AG04449 (cell line): Measurements from ENCODE around the gene HOXC9.
A peak's percentile ranks its signal among the peaks of the same experiment; 100 is the strongest.

Experiments
- CTCF ChIA-PET: fragments of 350-600 bp; formaldehyde crosslinking; extraction: SDS; loops from one replicate; lab custom pipeline; 2021; ENCODE audit warnings: antibody characterized with exemption; lab: Yijun Ruan, JAX
- POLR2A ChIA-PET: fragments of 400-600, 350-600 bp; formaldehyde crosslinking; extraction: SDS; loops from one replicate; lab custom pipeline; 2020; ENCODE audit warnings: antibody characterized with exemption, inconsistent platforms; lab: Yijun Ruan, JAX
- DNase-seq: peaks from one replicate; pipeline ENCODE4 v3.0.0-alpha.2; 2010; ENCODE audit warnings: low read depth, low spot score
- H3K4me3 ChIP-seq: 2 replicates; pipeline ENCODE4 v1.5.1; 2011; ENCODE audit warnings: low read depth, mild to moderate bottlenecking, control low read depth, low read length
- CTCF ChIP-seq: IDR thresholded peaks from one replicate; pipeline ENCODE4 v1.5.1; 2011; ENCODE audit warnings: mild to moderate bottlenecking, moderate library complexity, low read length, control low read depth, inconsistent platforms; ENCODE audit not compliant: insufficient read depth; ENCODE audit errors: missing control alignments

HOXC9 gene

DNA sequence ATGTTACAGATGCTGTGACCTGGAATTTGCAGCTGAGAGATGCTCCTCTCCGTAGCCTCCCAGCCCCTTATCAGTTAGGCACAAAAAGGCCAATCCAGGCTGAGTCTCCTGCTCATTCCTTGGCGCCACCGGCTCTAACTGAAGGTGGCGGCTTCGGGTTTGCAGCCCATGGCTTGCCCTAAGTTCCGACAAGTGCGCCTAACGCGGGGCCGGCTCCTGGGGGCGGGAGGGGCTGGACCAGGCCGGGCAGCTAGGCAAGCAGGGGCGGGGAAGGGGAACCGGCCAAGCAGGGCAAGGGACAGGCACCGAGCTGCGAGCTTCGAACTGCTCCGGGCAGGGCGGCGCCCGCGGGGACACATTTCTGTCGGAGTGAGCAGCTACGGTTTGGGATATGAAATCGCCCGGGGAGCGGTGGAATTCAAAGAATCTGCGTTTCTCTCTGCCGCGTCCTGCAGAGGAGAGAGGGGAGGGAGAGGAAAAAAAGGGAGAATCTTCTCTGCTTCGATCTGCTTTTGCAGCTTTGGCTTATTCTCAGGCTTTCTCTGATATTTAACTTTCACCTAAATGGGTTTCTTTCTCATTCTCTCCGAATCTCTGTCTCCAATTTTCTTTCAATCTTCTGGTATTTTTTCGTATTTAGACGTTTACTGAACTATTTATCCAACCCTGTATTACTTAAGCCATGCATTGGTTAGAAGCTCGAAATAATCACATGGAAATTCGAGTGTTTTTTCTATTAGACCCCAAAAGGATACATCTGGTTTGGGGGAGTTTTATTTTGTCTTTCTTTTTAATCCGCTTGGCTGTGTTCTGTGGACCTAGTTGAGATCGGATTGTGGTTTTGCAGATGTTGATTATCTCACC, 46.9 kb upstream of the HOXC9 start:
- no peak overlapping the region for H3K4me3 ChIP-seq
- ChIA-PET POLR2A (no interaction called here), CTCF (interaction anchor here (1.1 to 1.8 kb wide), 3 partner anchors 9 to 207 kb away, joined by 3 to 6 read pairs (median 3); no protein-coding TSS in a partner anchor)
- DNase-seq = no peak
- TF ChIP-seq CTCF = no peak

DNA sequence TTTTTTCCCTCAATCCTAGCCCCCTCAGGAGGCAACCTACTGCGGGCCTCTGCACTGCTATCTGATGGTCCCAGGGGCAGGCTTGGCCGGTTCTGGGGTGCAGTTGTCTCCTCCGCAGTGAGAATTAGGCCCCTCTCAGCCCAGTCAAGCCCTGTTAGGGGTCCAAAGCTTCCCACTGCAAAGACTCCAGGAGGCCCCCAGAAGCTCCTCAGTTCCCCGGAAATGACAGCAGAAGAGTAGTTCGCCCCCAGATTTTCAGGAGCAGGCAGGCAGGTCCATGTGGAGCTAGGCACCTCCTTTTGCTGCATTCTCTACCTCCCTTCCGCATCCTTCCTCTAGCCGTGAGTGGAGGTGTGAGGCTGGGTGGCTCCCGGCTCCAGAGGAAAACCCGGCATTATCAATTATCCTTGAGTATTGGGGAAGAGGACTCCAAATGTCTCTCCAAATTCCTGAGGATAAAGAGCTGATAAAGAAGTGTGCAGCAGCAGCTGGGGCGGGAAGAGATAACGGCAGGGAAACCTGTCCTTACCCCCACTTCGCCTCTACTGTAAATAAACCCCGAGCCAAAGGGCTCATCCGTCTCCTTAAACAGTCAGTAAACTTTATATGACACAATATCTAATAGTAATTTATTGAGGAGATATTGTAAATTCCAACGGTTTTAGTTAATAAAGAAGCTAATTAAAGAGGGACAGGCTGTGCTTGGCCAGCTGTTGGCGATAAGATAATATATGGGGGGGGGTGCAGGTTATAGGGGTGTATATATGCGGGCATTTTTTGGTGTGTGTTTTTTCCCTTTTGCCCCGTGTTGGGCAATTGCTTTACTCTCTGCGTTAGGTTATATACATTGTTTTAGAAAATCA, 45.9 kb upstream of the HOXC9 start:
- DNase-seq = no peak
- POLR2A ChIA-PET = no interaction called here
- no peak overlapping the region for H3K4me3 ChIP-seq
- CTCF ChIA-PET = interaction anchor here (0.8 to 1.8 kb wide), 4 partner anchors 8 to 208 kb away, joined by 3 to 6 read pairs (median 3); no protein-coding TSS in a partner anchor
- no peak for TF ChIP-seq CTCF

GRCh38 chr12:53954694-53955035, 45.3 kb upstream of the HOXC9 start, which contains the start of gene HOXC12:
Gene HOXC12, plus strand, starts transcription at chr12:53954903. Its CDS starts 27 bp downstream, at chr12:53954930.
- no peak for TF ChIP-seq CTCF
- POLR2A ChIA-PET = no interaction called here
- H3K4me3 ChIP-seq = peak within 1 kb of the TSS; percentile 18
- no peak for DNase-seq
- CTCF ChIA-PET = interaction anchor here (0.8 kb wide), 1 partner anchor 12 kb away, joined by 3 read pairs; no protein-coding TSS in a partner anchor

DNA sequence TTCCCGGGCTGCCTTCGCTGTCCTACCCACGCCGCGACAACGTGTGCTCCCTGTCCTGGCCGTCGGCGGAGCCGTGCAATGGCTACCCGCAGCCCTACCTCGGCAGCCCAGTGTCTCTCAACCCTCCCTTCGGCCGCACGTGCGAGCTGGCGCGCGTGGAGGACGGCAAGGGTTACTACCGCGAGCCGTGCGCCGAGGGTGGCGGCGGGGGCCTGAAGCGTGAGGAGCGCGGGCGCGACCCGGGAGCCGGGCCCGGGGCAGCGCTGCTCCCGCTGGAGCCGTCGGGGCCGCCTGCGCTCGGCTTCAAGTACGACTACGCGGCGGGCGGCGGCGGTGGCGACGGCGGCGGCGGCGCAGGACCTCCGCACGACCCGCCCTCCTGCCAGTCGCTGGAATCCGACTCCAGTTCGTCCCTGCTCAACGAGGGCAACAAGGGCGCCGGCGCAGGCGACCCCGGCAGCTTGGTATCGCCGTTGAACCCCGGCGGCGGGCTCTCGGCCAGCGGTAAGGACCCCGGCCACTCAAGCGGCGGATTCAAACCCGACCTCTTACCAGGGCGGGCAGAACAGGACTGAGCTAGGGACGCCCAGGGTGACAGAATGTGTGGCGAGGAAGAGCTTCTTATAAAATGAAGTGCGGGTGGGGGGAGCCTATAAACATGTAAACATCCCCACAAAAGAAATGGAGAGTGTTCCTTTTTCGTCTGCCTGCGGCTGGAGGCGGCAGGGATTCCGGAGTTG, 44.8 kb upstream of the HOXC9 start:
- POLR2A ChIA-PET = no interaction called here
- no peak for TF ChIP-seq CTCF
- peak overlapping the region; percentile 18 for H3K4me3 ChIP-seq
- no peak for DNase-seq
- CTCF ChIA-PET = no interaction called here

GRCh38 chr12:53955776-53956250, 44.1 kb upstream of the HOXC9 start:
- H3K4me3 ChIP-seq = no peak overlapping the region
- no peak for DNase-seq
- no peak for TF ChIP-seq CTCF
- POLR2A ChIA-PET = no interaction called here
- CTCF ChIA-PET = no interaction called here
